Activated CD8-positive, alpha-beta memory T cell treated with anti-CD3 and anti-CD28 coated beads for 4 hours (primary cell): ENCODE results near the gene GPRC5B.

ENCODE experiments used
- DNase-seq, 2 donors: peaks; one replicate each; pipeline ENCODE4 v3.0.0-alpha.2; 2020; ENCODE audit warnings: low read depth in 2 of 2

Gene GPRC5B

GRCh38 chr16:19844945-19845641, 39.6 kb downstream of the GPRC5B start:
- DNase-seq = no peak

DNA sequence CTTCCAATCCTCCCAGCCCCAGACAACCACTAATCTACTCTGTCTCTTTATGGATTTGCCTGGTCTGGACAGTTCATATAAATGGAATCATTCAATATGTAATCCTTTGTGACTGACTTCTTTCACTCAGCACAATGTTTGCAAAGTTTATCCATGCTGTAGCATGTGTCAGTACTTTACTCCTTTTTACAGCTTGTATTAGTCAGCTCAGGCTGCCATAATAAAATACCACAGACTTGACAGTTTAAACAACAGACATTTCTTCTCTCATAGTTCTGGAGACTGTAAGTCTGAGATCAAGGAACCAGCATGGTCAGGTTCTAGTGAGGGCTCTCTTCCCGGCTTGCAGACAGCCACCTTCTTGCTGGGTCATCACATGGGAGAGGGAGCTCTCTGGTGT, 41.3 kb downstream of the GPRC5B start:
- DNase-seq = no peak

GRCh38 chr16:19842426-19843157, 42.1 kb downstream of the GPRC5B start:
- DNase-seq = no peak

DNA sequence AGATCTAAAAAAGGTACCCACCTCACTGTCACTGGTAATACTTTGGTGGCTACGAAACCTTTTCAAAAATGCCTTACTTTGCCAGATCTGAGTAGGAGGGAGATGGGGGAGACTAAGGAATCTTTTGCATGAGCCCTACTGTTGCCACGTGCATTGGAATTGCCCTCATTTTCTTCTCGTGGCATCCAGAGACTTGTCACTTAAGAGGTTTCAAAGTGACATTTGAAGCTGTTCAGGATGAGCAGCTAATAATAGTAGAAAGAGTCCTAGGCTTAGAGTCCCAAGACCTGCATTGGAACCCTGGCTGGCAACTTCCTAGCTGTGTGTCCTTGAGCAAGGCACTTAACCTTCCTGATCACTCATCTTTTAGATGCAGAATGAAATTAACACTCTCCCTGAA, 43.5 kb downstream of the GPRC5B start:
- no peak for DNase-seq

- DNase-seq = no peak
Observed at GRCh38 chr16:19840524-19841110, 44.0 kb downstream of the GPRC5B start.

DNA sequence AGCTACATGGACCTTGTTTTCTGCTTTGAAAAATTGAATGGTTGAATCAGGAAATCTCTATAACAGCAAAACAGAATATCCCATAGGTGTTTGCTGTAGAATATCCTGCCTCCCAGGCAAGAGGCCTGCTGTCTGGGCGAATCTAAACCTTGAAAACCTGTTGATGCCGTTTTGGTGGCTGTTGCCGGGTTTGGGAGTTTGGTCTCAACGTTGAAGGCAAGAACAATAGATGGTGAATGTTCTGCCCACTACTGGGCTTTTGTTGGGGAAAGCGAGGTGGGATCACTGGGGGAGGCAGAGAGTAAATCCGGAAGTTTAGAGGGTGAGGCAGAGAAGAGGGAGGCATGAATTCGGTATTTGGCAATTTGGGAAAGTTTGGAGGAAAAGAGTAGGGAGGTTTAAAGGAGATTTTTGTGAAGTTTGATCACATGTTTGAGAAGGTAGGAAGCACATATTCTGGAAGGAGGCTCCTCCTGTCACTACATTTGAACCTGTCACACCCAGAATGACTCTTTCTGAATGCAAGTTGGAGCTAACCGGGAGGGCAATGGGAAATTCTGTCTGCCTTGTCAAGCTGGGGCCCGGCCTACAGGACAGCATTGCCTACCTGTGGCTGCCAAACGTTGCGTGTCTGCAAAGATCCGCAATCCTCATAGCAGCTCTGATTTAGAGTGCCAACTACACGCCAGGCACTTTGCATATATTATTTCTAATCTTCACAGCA, 46.5 kb downstream of the GPRC5B start:
- no peak for DNase-seq

- DNase-seq = no peak
Observed at GRCh38 chr16:19837331-19837980, 47.2 kb downstream of the GPRC5B start.

DNA sequence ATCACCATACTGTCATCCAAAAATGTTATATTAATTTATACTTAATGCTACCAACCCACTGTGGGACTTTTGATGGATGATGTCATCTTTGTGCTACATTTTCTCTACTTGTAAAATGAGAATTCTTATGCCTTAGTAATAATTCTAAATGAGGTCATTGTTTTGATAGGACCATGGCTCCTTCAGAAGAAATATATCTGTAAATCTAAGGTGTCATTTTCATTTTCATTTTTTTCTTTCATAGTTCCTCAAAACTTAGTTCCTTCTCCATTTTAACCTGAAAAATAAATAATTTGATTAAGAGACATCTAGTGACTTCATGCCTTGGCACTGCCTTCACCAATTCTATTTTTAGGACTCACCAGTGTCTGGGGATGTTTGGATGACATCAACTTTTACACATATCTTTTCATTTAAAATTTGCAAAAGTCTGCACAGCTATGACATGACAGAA, 48.7 kb downstream of the GPRC5B start:
- DNase-seq = no peak

- DNase-seq = no peak
Observed at GRCh38 chr16:19835196-19835595, 49.5 kb downstream of the GPRC5B start.

- DNase-seq = no peak
Observed at GRCh38 chr16:19833581-19833980, 51.1 kb downstream of the GPRC5B start.

- DNase-seq = no peak
Observed at GRCh38 chr16:19833176-19833575, 51.5 kb downstream of the GPRC5B start.

DNA sequence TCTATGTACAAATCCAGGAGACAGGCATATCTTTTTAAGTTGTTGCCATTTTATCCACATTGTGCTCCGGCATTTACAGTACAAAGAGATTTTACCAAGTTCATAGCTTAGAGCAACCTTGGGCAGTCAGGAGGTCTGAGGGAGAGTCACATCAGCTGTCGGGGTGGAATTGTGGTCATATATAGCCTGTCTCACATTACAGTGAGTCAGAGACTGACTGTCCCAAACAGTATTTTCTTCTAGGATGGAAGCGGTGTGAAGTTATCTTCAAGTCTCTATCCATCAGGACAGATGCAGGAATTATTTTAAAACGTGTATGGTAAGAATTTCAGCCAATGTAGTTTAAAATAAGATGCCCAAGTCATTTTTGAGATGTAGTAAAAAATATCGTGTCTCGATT, 53.0 kb downstream of the GPRC5B start:
- DNase-seq = no peak

- DNase-seq = no peak
Observed at GRCh38 chr16:19830902-19831560, 53.6 kb downstream of the GPRC5B start.

- DNase-seq = no peak
Observed at GRCh38 chr16:19829844-19830692, 54.6 kb downstream of the GPRC5B start.

- no peak for DNase-seq
Observed at GRCh38 chr16:19824216-19824615, 60.4 kb downstream of the GPRC5B start.

- no peak for DNase-seq
Observed at GRCh38 chr16:19823322-19823721, 61.3 kb downstream of the GPRC5B start.

GRCh38 chr16:19822533-19822932, 62.1 kb downstream of the GPRC5B start:
- no peak for DNase-seq

GRCh38 chr16:19817875-19818274, 66.8 kb downstream of the GPRC5B start:
- DNase-seq = no peak

GRCh38 chr16:19817122-19817521, 67.5 kb downstream of the GPRC5B start:
- no peak for DNase-seq

GRCh38 chr16:19815418-19815817, 69.2 kb downstream of the GPRC5B start:
- DNase-seq = no peak
